CD14-positive monocyte (primary cell): ENCODE measurements around the gene MRPL24. TPM values are rescaled to one million over a fixed set of nuclear protein-coding genes. Genes with fewer than 3 reads are reported as not detected.

ENCODE experiments used
- DNase-seq, 3 donors: peaks; one replicate each; pipeline ENCODE4 v3.0.0-alpha.2; 2011 to 2022
- H2AFZ ChIP-seq: 2 replicates; pipeline ENCODE4 v1.6.0; 2012; ENCODE audit warnings: mild to moderate bottlenecking, low read depth, low read length, inconsistent platforms; ENCODE audit not compliant: insufficient read depth, poor library complexity, severe bottlenecking
- H3K27ac ChIP-seq, 2 donors: 1 replicate in 1 of 2; 2 replicates in 1 of 2; pipeline ENCODE4 v1.5.1; 2012 to 2013; ENCODE audit warnings: low read length in 2 of 2, control low read depth in 1 of 2, inconsistent platforms in 1 of 2, low read depth in 1 of 2, mild to moderate bottlenecking in 1 of 2
- H3K27me3 ChIP-seq, 2 donors: one replicate each; pipeline versions ENCODE4 v1.6.0 to v1.6.1; 2011 to 2013; ENCODE audit warnings: low read length in 2 of 2; ENCODE audit not compliant: control insufficient read depth in 2 of 2, insufficient read depth in 2 of 2
- H3K36me3 ChIP-seq, 2 donors: replicated peaks in 1 of 2; 1 replicate in 1 of 2; 2 replicates in 1 of 2; pipeline versions ENCODE4 v1.5.1 to v1.6.1; 2012 to 2013; ENCODE audit warnings: low read length in 2 of 2, control low read depth in 1 of 2, inconsistent platforms in 1 of 2, mild to moderate bottlenecking in 1 of 2; ENCODE audit not compliant: insufficient read depth in 2 of 2, control insufficient read depth in 1 of 2
- H3K4me1 ChIP-seq, 2 donors: 1 replicate in 1 of 2; 2 replicates in 1 of 2; pipeline versions ENCODE4 v1.5.1 to v1.6.1; 2012 to 2013; ENCODE audit warnings: low read length in 2 of 2, control low read depth in 1 of 2, inconsistent platforms in 1 of 2, mild to moderate bottlenecking in 1 of 2, moderate library complexity in 1 of 2; ENCODE audit not compliant: insufficient read depth in 2 of 2, control insufficient read depth in 1 of 2
- H3K4me2 ChIP-seq: replicated peaks from 2 replicates; pipeline ENCODE3; 2012; ENCODE audit warnings: low read length, moderate library complexity, mild to moderate bottlenecking; ENCODE audit not compliant: poor library complexity, severe bottlenecking; ENCODE audit errors: extremely low read depth
- H3K4me3 ChIP-seq, 3 experiments: fragments of 200-600 bp in 1 of 3; sonication (generic) in 1 of 3; replicated peaks in 1 of 3; 1 replicate in 2 of 3; 2 replicates in 1 of 3; pipeline ENCODE4 v1.5.1; 2011 to 2013; ENCODE audit warnings: low read length in 3 of 3, mild to moderate bottlenecking in 3 of 3, control low read depth in 2 of 3, low read depth in 2 of 3, inconsistent platforms in 1 of 3, moderate library complexity in 1 of 3
- H3K79me2 ChIP-seq: 2 replicates; pipeline ENCODE4 v1.6.0; 2012; ENCODE audit warnings: mild to moderate bottlenecking, control low read depth, inconsistent platforms, low read length, moderate library complexity; ENCODE audit not compliant: insufficient read depth
- H3K9ac ChIP-seq: 2 replicates; pipeline ENCODE4 v1.6.0; 2017; ENCODE audit warnings: low read length, mild to moderate bottlenecking; ENCODE audit not compliant: insufficient read depth, poor library complexity, severe bottlenecking
- H3K9me3 ChIP-seq, 2 donors: replicated peaks in 1 of 2; 1 replicate in 1 of 2; 2 replicates in 1 of 2; pipeline versions ENCODE4 v1.5.1 to v1.6.1; 2012 to 2013; ENCODE audit warnings: low read length in 2 of 2, control low read depth in 1 of 2; ENCODE audit not compliant: control insufficient read depth in 1 of 2, insufficient read depth in 1 of 2
- H4K20me1 ChIP-seq: 2 replicates; pipeline ENCODE4 v1.6.0; 2012; ENCODE audit warnings: mild to moderate bottlenecking, low read length, control low read depth, moderate library complexity; ENCODE audit not compliant: insufficient read depth
- H3K27ac Mint-ChIP-seq, 7 donors: one replicate each; pipeline ENCODE4 v1.8.0; 2020; ENCODE audit warnings: mild to moderate bottlenecking in 7 of 7, mixed read lengths in 7 of 7, moderate library complexity in 6 of 7, inconsistent platforms in 2 of 7
- H3K27me3 Mint-ChIP-seq, 3 donors: one replicate each; pipeline ENCODE4 v1.8.0; 2021 to 2022; ENCODE audit warnings: low read depth in 3 of 3, mild to moderate bottlenecking in 3 of 3, mixed read lengths in 3 of 3, moderate library complexity in 3 of 3, inconsistent platforms in 1 of 3
- H3K36me3 Mint-ChIP-seq, 2 donors: one replicate each; pipeline ENCODE4 v1.8.0; 2020; ENCODE audit warnings: mixed read lengths in 2 of 2, inconsistent platforms in 1 of 2, mild to moderate bottlenecking in 1 of 2
- H3K4me1 Mint-ChIP-seq: one replicate; pipeline ENCODE4 v1.8.0; 2020; ENCODE audit warnings: mild to moderate bottlenecking, mixed read lengths
- H3K4me3 Mint-ChIP-seq, 2 donors: one replicate each; pipeline ENCODE4 v1.8.0; 2020; ENCODE audit warnings: mild to moderate bottlenecking in 2 of 2, mixed read lengths in 2 of 2, moderate library complexity in 1 of 2
- H3K9me3 Mint-ChIP-seq, 7 donors: one replicate each; pipeline ENCODE4 v1.8.0; 2020 to 2022; ENCODE audit warnings: mixed read lengths in 7 of 7, mild to moderate bottlenecking in 6 of 7, moderate library complexity in 6 of 7, inconsistent platforms in 2 of 7
- CTCF ChIP-seq: fragments of 200-600 bp; IDR thresholded peaks from one replicate; pipeline ENCODE4 v1.8.0; 2022; ENCODE audit warnings: antibody characterized with exemption, mild to moderate bottlenecking
- WGBS: methylation state at CpG from one replicate; pipeline ENCODE4 v1.1.5; 2013; ENCODE audit warnings: missing lambda C conversion rate; ENCODE audit not compliant: insufficient coverage; 5-methylcytosine and 5-hydroxymethylcytosine counted together
- intact Hi-C, 2 donors: fragments of 100-400 bp; cut with micrococcal nuclease; formaldehyde crosslinking; loops; one replicate each; pipeline versions ENCODE4 v1.15.0 to v1.15.1; 2023
- polyA plus RNA-seq, 3 donors: library from polyadenylated mRNA; depleted of rRNA in 1 of 3; unstranded in 2 of 3; stranded (reverse) in 1 of 3; fragments of 300-500 nt in 2 of 3; fragments of >200 nt in 1 of 3; fragmentation: Illumina TruSeq in 2 of 3; gene quantifications; 1 replicate in 2 of 3; 2 replicates in 1 of 3; pipeline ENCODE4 v1.2.3, GENCODE V29; 2012 to 2021

Gene MRPL24
- polyA plus RNA-seq, 3 donors, result 28.7 to 47.0 (median 38.4) TPM

GRCh38 chr1:156775799-156776198 is 34.9 kb upstream of the MRPL24 start:
- Mint-ChIP-seq H3K4me3 (no peak overlapping the region), H3K4me1 (peaks cover 17% of the 10 kb centered on the region), H3K9me3 (peaks cover 0 to under 1% (median 0%) of the 10 kb centered on the region in 7 donors), H3K27ac (peak overlapping the region in 4 of 7 donors; percentile 2 to 20 (median 8)), H3K27me3 (no peaks in the 10 kb centered on the region), H3K36me3 (peaks cover 33 to 36% of the 10 kb centered on the region in 2 donors)
- Histone ChIP-seq H4K20me1 (peaks cover 86% of the 10 kb centered on the region), H3K4me2 (no peak overlapping the region), H3K27me3 (no peaks in the 10 kb centered on the region), H3K4me3 (no peak overlapping the region), H3K9ac (no peak overlapping the region), H3K79me2 (peaks cover 89% of the 10 kb centered on the region), H2AFZ (no peak overlapping the region), H3K27ac (no peak overlapping the region), H3K36me3 (peaks cover 15 to 47% of the 10 kb centered on the region in 2 donors), H3K4me1 (peaks cover 0 to 5% of the 10 kb centered on the region in 2 donors), H3K9me3 (no peaks in the 10 kb centered on the region)
- no peak for TF ChIP-seq CTCF
- intact Hi-C loops, result no loop called here
- no peak for DNase-seq
- 100% methylated on average over 1 of the region's 5 CpGs for WGBS

GRCh38 chr1:156773607-156774006 is 32.7 kb upstream of the MRPL24 start:
- Histone ChIP-seq H3K36me3 (peaks cover 13 to 55% of the 10 kb centered on the region in 2 donors), H3K9ac (no peak overlapping the region), H3K4me1 (peaks cover 8 to 13% of the 10 kb centered on the region in 2 donors), H3K4me3 (no peak overlapping the region), H3K79me2 (peaks cover 98% of the 10 kb centered on the region), H3K9me3 (no peaks in the 10 kb centered on the region), H4K20me1 (peaks cover 74% of the 10 kb centered on the region), H3K27ac (no peak overlapping the region), H2AFZ (no peak overlapping the region), H3K27me3 (no peaks in the 10 kb centered on the region), H3K4me2 (no peak overlapping the region)
- Mint-ChIP-seq H3K36me3 (peaks cover 39 to 40% of the 10 kb centered on the region in 2 donors), H3K4me1 (peaks cover 32% of the 10 kb centered on the region), H3K27me3 (no peaks in the 10 kb centered on the region), H3K9me3 (no peaks in the 10 kb centered on the region), H3K27ac (peak overlapping the region in 1 of 7 donors; percentile 47), H3K4me3 (no peak overlapping the region)
- no peak for DNase-seq
- intact Hi-C loops, result no loop called here
- no CpG with 5 or more reads among the region's 3 CpGs for WGBS
- TF ChIP-seq CTCF, result no peak
